A673 (cell line): ENCODE measurements around the gene PPP1R11.

Experiments
- EZH2 ChIP-seq: fragments of 200-600 bp; sonication (generic); IDR thresholded peaks from 2 replicates; pipeline ENCODE4 v1.6.1; 2017; ENCODE audit warnings: borderline replicate concordance, low read depth, mild to moderate bottlenecking, mixed read lengths, antibody characterized with exemption, low read length; ENCODE audit not compliant: poor library complexity, severe bottlenecking
- TF ChIP-seq, protein P1 (sequence below): fragments of 300-800, 200-600 bp; sonication (generic); conservative IDR thresholded peaks from 2 replicates; pipeline ENCODE4 v1.5.1; 2017; ENCODE audit warnings: low read depth, mild to moderate bottlenecking, antibody characterized with exemption, low read length, moderate library complexity, mixed read lengths

DNA sequence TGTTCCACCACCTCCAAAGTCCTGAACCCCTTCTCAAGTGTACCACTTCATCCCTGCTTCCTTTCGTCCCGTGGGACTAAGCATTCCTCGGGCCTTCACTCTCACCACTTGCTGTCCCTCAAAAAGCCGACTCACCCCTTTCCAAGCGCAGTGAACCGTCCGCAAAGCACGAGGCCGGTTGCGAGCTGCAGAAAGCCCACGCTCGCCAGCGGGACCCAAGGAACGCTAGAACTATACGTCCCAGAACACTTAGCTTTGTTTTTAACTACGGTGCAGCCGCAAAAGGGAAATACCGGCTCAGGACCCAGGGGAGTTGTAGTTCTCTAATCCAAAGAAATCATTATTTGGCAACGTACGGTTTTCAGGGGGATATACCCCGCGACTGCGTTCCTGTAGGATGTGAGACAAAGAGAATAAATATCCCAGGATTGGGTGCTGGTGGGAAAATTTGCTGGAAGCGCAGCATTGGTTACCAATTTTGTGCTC is 6.3 kb upstream of the PPP1R11 start:
- TF ChIP-seq, protein P1, sequence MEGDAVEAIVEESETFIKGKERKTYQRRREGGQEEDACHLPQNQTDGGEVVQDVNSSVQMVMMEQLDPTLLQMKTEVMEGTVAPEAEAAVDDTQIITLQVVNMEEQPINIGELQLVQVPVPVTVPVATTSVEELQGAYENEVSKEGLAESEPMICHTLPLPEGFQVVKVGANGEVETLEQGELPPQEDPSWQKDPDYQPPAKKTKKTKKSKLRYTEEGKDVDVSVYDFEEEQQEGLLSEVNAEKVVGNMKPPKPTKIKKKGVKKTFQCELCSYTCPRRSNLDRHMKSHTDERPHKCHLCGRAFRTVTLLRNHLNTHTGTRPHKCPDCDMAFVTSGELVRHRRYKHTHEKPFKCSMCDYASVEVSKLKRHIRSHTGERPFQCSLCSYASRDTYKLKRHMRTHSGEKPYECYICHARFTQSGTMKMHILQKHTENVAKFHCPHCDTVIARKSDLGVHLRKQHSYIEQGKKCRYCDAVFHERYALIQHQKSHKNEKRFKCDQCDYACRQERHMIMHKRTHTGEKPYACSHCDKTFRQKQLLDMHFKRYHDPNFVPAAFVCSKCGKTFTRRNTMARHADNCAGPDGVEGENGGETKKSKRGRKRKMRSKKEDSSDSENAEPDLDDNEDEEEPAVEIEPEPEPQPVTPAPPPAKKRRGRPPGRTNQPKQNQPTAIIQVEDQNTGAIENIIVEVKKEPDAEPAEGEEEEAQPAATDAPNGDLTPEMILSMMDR = no peak
- no peak for TF ChIP-seq EZH2
